NCI-H2196 treated with DMSO at 0.1 percent for 48 hours (cell line): Measurements from ENCODE around the gene ATG7.
"Not testable (repeated sequence)": the region's sequence is repeated elsewhere in the genome, so short reads cannot be mapped to it uniquely, and the experiment has no call there.

ENCODE experiments used
- DNase-seq: peaks from one replicate; lab custom pipeline; 2025; ENCODE audit not compliant: unreplicated experiment; lab: John Stamatoyannopoulos, UW

ATG7 gene

GRCh38 chr3:11251807-11252176 is 20.4 kb upstream of the ATG7 start:
- DNase-seq = no peak

- DNase-seq = no peak
Observed at GRCh38 chr3:11254876-11255275, 17.3 kb upstream of the ATG7 start.

GRCh38 chr3:11255537-11255936 is 16.7 kb upstream of the ATG7 start:
- not testable (repeated sequence) for DNase-seq

- DNase-seq = no peak
Observed at GRCh38 chr3:11258958-11259357, 13.2 kb upstream of the ATG7 start.

- DNase-seq = no peak
Observed at GRCh38 chr3:11260460-11260859, 11.7 kb upstream of the ATG7 start.

DNA sequence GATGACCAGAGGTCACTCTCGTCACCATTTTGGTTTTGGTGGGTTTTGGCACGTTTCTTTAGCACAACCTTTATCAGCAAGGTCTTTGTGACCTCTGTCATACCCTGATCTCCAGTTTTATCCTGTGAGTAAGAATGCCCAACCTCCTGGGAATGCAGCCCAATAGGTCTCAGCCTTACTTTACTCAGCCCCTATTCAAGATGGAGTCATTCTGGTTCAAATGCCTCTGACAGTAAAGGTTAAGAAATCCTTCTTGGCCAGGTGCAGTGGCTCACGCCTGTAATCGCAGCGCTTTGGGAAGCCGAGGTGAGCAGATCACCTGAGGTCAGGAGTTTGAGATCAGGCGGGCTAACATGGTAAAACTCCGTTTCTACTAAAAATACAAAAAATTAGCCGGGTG is 3.2 kb upstream of the ATG7 start:
- no peak for DNase-seq

- no peak for DNase-seq
Observed at GRCh38 chr3:11272906-11273574, 843 bp downstream of the ATG7 start.

GRCh38 chr3:11273891-11274291 is 1.7 kb downstream of the ATG7 start:
- DNase-seq = no peak

GRCh38 chr3:11274566-11275142 is 2.5 kb downstream of the ATG7 start:
- DNase-seq = no peak

DNA sequence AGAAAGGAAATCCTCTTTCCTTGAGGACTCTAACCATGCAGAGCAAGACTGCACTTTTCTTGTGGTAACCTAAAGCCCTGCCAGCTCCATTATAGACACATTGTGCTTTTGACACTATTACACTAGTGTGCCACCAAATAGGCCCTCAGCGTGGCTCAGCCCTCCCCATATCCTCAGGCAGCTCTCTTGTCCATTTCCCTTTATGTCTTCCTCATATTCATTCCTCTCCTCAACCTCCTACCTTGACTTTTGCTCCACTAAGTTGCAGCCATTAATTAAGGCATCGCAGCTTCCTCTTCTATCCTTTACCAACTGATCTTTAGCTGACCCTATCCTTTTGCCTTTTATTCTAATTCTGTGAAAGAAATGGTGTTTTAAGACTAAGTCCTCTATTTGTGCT is 3.7 kb downstream of the ATG7 start:
- DNase-seq = no peak

DNA sequence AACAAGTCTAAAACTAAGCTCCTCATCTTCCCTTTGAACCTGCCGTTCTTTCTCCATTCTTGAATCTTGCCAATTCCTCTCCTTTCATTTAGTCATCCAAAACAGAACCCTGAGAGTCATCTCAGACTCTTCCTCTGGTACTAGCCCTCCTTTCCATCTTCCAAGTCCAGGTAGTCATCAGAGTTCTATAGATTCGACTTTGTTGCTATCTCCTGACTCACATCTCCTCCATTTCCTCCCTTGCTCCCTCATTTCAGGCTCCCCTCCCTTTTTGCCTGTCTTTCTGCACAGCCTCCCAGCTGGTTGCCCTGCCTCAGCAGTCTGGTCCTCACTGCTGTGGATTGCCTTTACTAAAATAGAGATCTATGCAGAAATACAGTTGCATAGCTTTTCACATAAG is 4.7 kb downstream of the ATG7 start:
- no peak for DNase-seq

DNA sequence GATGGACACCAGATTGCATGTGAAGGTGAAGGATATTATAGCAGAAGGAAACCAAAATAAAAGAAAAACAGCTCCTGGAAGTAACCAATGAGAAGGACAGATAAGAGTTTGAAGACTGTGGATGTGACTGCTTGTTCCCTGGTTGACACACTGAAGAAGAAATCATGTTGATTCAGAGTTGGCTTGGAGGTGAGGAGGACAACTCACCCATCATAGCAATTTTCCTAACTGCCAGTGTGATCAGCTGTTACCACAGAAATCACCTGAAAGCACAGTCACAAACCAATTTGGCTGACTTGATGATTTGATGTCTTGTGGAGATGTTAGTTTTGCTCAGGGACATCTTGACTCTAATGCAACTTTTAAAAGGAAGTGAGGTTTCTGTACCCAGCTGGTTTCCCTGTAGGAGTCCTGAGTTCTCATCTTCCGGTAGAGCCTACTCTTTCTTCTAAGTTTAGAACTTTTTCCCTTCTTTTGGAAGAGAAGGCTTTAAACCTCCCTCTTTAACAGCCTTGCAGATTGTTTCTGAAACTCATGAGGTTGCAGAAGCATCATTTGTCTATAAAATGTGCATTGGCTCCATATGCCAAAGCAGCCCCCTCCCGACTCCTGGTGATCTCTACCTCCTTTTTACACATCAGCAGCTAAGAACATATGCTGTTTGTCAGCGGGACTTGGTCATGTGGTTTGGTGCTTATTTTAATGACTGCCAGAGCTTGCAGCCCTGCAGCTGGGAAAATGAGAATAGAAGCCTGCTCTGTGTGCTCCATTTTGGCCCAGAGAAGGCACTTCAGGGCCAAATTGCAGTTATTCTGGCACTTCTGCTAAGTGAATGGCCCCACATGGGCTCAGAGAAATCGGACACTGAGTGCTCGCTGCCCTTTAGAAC is 10.3 kb downstream of the ATG7 start:
- DNase-seq = no peak

DNA sequence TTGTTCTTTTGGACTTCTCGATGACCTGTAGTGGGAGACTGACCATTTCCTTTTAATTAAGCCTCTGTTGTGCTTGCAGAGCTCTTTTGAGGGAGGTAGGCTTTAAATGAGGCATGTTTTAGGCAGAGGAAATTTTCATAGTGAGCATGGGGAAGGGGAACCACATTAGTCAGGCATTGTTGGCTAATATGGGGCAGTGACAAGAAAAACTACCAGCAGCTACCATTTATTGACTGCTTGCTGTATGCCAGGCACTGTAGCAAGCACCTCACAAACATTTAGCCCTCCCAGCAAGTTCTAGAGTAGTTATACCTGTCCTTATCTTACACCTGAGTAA is 10.9 kb downstream of the ATG7 start:
- no peak for DNase-seq

- DNase-seq = no peak
Observed at GRCh38 chr3:11284011-11284410, 11.8 kb downstream of the ATG7 start.

GRCh38 chr3:11285471-11285870 is 13.3 kb downstream of the ATG7 start:
- no peak for DNase-seq

DNA sequence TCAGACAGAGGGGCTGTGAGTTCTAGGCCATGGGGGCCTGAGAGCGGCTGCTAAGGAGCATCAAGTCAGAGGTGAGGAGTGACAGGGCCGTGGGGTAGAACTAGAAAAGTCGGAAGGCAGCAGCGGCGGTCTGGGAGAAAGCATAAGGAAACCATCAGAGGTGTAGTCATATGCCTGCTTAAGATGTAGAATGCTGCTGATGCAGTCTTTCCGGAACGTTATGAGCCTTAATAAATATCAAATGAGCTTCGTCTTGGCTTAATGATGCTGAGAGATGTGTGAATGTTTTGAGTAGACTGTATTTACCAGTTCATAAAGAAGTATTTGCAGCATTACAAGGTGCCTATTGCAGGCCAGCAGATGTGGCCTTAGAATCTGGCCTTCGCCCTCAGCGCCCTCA is 15.2 kb downstream of the ATG7 start:
- no peak for DNase-seq

GRCh38 chr3:11288021-11288491 is 15.9 kb downstream of the ATG7 start:
- no peak for DNase-seq

DNA sequence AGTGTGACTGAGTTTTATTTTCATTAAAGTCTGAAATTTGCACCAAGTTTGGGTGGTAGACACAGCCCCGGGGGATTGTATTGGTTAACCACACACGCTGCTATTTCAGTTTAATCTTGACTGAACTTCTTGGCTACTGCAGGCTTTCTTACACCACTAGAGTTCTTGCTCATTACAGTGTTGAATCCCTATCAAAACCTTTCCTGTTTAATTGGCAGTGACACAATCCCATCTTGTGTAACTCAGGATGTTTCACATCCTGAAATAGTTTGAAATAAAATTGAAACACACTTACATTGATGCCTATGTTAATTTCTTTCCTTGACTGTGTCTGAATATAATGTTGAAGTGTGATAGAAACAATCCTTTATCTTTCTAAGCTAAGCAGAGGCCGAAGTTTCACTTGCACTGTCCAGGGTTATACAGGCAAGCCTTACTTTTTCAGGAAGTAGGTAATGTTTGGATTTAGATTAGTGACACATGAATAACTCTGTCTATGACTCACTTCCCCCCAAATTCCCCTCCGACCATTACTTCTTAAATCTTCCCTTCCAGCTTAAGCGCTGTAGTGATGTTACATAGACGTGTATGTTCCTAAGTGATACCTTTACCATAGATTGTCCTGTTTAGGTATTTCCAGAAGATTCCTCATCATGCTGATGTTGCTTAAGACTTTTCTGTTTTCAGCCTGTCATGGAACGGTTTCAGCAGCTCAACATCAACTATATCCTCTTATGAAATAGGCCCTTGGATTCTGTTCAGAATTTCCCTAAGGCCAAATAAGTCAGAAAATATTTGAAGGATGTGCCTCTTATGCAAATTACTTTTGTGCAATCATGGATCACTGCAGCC is 16.8 kb downstream of the ATG7 start:
- DNase-seq = no peak

DNA sequence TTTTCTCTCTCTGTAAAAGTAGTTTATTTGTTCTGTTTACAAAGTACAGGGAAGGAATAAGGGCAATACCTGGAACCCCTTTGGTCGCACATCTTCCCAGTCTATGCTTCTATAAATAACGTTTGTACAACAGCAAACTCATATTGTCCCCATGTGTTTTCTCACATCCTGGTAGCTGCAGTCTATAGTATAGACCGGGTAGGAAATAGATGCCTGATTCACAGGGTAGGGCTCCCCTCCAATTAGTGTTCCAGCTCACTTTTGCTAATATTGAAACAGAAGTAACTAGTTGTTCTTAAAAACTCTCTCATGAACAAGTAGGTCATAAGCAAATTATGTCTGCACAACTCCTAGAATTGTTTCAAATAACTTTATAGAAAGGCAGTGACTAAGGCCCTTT is 17.7 kb downstream of the ATG7 start:
- DNase-seq = no peak

- DNase-seq = no peak
Observed at GRCh38 chr3:11290743-11291680, 18.8 kb downstream of the ATG7 start.
